Measurements from ENCODE around the gene UPK2.

DNA sequence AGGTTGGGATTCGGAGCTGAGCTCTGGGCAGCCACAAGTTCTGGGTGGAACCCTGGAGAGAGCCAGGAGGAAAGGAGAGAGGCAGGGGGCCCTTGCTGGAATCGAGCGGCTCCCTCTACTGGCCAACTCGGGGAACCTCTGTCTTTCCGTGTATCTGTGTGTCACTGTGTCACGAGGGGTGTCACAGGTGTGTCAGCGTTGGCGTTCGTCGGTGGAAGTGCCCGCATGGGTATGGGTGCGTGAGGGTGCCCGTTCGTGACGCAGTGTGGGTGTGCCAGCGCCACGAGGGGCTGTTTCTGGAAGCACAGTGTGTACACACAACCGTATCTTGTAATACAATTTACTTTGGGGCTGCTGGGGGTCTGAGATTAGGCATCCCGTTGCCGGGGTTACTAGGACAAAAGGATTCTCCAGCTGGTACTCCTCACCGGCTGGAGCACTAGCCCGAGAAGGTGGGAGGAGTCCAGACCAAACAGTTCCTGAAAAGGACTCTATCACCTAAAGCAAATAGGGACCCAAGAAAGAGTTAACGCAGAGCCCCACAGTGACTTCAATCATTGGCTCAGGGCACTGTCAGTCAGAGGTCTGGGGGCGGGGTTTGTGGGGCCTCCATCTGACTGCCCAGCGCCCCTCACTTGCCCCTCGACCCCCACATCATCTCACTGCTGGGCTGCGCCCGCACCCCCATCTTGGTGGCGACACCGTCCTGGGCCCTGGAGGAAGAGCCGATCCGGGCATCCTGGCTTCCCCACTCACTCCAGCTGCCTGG lies 27.8 kb upstream of the UPK2 start:
- TF ChIP-seq, protein P1, sequence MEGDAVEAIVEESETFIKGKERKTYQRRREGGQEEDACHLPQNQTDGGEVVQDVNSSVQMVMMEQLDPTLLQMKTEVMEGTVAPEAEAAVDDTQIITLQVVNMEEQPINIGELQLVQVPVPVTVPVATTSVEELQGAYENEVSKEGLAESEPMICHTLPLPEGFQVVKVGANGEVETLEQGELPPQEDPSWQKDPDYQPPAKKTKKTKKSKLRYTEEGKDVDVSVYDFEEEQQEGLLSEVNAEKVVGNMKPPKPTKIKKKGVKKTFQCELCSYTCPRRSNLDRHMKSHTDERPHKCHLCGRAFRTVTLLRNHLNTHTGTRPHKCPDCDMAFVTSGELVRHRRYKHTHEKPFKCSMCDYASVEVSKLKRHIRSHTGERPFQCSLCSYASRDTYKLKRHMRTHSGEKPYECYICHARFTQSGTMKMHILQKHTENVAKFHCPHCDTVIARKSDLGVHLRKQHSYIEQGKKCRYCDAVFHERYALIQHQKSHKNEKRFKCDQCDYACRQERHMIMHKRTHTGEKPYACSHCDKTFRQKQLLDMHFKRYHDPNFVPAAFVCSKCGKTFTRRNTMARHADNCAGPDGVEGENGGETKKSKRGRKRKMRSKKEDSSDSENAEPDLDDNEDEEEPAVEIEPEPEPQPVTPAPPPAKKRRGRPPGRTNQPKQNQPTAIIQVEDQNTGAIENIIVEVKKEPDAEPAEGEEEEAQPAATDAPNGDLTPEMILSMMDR (IDR thresholded peaks at IDR 0.05; ENCODE audit: borderline replicate concordance, extremely low read depth, low read length, poor library complexity, severe bottlenecking): peak; percentile 99
- TF ChIP-seq EZH2 (IDR thresholded peaks at IDR 0.05; ENCODE audit: borderline replicate concordance, low read depth, low read length, severe bottlenecking): no peak
